GM19238 (cell line): ENCODE data around the gene NKPD1.

Experiments used
- DNase-seq: peaks from one replicate; pipeline ENCODE4 v3.0.0; 2011; ENCODE audit warnings: low spot score; ENCODE audit not compliant: insufficient read length

Gene NKPD1

DNA sequence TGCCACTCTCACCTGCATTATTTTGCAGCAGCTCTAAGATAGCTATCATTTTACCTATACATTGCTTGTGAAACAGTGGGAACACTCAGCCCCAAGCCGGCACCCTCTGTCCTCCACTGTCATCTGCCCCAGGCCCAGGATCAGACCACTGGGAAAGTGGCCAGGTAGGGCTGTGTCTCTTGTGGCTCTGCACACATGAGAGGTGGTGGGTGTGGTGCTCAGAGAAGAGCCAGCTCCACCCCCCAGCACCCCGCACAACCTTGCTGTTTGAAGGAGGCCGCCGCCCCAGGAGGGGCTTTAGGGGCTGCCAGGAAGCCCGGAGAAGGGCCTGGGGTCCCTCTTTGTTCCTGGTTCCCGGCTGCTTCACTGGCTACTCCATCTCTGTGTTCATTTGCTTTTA lies 41.2 kb downstream of the NKPD1 start:
- DNase-seq: no peak

DNA sequence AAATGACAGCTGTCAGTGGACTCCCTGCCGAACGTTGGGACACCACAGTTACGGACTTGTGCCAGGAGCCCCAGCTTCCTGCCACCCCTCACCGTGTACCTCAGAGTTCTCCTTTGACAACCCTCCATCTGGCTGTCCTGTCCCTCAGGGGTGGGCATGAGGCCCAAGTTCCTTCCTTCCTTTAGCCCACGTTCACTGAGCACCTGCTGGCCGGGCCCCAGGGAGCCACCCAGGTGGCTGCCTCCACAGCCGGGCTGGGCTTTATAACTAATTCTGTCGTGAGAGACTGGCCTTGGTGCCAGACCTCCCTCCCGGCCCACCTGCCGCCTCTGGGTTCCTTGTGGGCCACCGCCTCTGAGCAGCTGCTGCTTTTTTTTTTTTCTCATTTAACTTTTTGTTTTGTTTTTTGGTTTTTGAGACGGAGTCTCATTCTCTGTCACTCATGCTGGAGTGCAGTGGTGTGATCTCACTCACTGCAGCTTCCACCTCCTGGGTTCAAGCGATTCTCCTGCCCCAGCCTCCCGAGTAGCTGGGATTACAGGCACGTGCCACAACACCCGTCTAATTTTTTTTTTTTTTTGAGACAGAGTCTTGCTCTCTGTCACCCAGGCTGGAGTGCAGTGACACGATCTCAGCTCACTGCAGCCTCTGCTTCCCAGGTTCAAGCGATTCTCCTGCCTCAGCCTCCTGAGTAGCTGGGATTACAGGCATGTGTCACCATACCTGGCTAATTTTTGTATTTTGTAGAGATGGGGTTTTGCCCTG lies 42.0 kb downstream of the NKPD1 start:
- peak; percentile 54 for DNase-seq

GRCh38 chr19:45118106-45118505 lies 42.7 kb downstream of the NKPD1 start:
- DNase-seq: no peak

DNA sequence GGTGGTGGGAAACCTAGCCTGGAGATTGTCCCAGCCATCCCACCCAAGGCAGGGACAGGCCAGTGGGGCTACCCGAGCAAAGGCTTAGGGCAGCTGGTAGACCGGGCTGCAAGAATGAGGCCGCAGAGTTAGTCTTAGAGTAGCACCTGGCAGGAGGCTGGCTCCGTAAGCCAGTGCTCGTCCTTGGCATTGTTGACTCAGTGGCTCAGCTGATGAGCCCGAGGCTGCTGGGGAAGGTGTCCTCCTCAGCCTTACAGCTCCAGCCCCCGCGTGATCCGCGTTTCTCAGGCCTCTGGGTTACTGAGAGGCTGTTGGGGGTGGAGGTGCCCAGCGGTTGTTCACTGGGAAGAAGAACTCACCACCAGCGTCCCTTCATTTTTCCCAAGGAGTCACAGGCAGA lies 43.1 kb downstream of the NKPD1 start:
- no peak for DNase-seq

DNA sequence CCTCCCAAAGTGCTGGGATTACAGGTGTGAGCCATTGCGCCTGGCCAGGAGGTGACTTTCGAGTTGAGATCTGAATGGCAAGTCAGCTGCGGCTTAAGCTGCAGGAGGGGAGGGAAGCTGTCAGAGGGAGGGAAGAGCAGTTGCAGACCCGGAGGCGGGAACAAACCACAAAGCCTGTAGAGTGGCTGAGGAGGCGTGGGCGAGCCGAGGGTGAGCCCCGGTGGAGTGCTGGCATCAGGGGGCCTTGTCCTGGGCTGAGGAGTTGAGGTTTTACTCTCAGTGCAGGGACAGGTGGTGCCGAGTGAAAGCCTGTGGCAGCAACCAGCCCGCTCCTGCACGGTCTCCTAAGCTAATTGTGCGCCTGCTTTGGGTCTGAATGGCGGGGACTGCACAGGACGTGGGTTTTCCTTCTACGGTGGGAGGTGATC lies 43.6 kb downstream of the NKPD1 start:
- peak; percentile 60 for DNase-seq

GRCh38 chr19:45115809-45116615 lies 44.8 kb downstream of the NKPD1 start:
- DNase-seq: no peak

DNA sequence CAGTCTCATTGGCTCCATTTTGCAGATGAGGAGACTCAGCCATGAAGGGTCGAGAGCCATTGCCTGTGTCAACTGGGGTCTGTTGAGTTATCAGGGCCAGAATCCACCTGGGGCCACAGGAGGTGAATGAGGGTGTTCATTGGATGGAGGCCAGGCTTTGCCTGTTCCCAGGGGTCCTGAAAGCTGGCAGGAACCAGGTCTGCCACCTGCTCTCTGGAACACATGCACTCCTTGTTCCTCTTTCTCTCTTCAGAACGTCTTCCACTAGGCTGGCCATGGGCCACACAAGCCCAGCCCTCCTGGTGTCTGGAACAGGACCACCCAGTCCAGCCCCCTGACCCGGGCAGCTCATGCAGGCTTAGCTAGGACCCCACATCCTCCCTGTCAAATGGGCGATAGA lies 46.7 kb downstream of the NKPD1 start:
- DNase-seq: no peak

- no peak for DNase-seq
Observed at GRCh38 chr19:45113628-45114027, 47.2 kb downstream of the NKPD1 start.

DNA sequence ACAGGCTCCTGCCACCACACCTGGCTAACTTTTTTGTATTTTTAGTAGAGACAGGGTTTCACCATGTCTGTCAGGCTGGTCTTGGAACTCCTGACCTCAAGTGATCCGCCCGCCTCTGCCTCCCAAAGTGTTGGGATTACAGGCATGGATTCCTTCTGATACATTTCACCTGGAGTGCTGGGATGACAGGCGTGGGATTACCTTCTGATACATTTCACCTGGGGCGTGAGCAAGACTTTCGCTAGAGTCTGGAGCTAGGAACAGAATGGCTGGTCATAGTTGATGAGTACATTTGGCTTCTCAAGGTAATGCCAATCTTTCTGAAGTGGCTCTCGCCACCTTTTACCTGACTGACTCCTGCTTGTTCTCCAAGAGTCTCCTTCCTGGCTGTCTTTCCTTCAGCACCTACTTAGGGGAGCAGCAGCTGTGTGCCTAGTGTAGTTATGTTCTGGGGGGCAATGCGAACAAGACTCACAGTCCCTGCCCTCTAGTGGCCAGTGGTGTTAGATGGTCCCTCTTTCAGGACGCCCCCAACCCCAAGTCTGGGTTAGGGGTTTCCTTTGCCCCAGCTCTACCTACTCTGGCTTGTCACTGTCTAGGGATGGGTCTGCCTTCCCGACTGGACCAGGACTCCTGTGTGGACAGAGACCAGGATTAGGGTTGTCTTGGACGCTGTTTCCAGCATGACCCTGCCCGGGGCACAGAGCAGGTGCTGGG lies 48.5 kb downstream of the NKPD1 start:
- no peak for DNase-seq
